Common myeloid progenitor, CD34-positive (primary cell): ENCODE results near the gene IFNG-AS1.

Experiments used
- CTCF ChIA-PET: fragments of 350-600 bp; sonication (Branson Sonifier 250); formaldehyde crosslinking; loops from one replicate; lab custom pipeline; 2021; ENCODE audit warnings: antibody characterized with exemption; lab: Charles Lee
- POLR2A ChIA-PET: fragments of 350-600 bp; sonication (Branson Sonifier 250); formaldehyde crosslinking; loops from one replicate; lab custom pipeline; 2021; ENCODE audit warnings: antibody characterized with exemption; lab: Charles Lee
- DNase-seq, 3 donors: peaks; one replicate each; pipeline versions ENCODE4 v3.0.0 to v3.0.0-alpha.2; 2013
- H3K27ac ChIP-seq, 2 experiments: 1 replicate in 1 of 2; 2 replicates in 1 of 2; pipeline ENCODE4 v1.7.0; 2013; ENCODE audit warnings: inconsistent platforms in 2 of 2, low read length in 2 of 2, mild to moderate bottlenecking in 2 of 2, low read depth in 1 of 2, moderate library complexity in 1 of 2; ENCODE audit not compliant: severe bottlenecking in 2 of 2, insufficient read depth in 1 of 2, poor library complexity in 1 of 2
- H3K27me3 ChIP-seq, 5 experiments: replicated peaks in 2 of 5; 1 replicate in 3 of 5; 2 replicates in 2 of 5; pipeline versions ENCODE4 v1.6.1 to v1.7.0; 2013; ENCODE audit warnings: low read length in 4 of 5, mild to moderate bottlenecking in 2 of 5, moderate library complexity in 2 of 5, inconsistent platforms in 1 of 5; ENCODE audit not compliant: insufficient read depth in 5 of 5, control insufficient read depth in 4 of 5
- H3K36me3 ChIP-seq, 4 experiments: 1 replicate in 2 of 4; 2 replicates in 2 of 4; pipeline versions ENCODE4 v1.6.1 to v1.7.0; 2013; ENCODE audit warnings: low read length in 3 of 4, control low read depth in 1 of 4, mild to moderate bottlenecking in 1 of 4; ENCODE audit not compliant: control insufficient read depth in 4 of 4, insufficient read depth in 4 of 4
- H3K4me1 ChIP-seq, 4 experiments: 1 replicate in 3 of 4; 2 replicates in 1 of 4; pipeline versions ENCODE4 v1.6.1 to v1.7.1; 2013; ENCODE audit warnings: low read length in 3 of 4, mild to moderate bottlenecking in 3 of 4, control low read depth in 1 of 4, inconsistent platforms in 1 of 4, moderate library complexity in 1 of 4; ENCODE audit not compliant: control insufficient read depth in 4 of 4, insufficient read depth in 4 of 4; ENCODE audit errors: control extremely low read depth in 1 of 4
- H3K4me3 ChIP-seq, 7 experiments: 1 replicate in 4 of 7; 2 replicates in 3 of 7; pipeline versions ENCODE4 v1.5.1 to v1.7.0; 2013; ENCODE audit warnings: mild to moderate bottlenecking in 7 of 7, low read length in 6 of 7, moderate library complexity in 6 of 7, inconsistent platforms in 2 of 7, low read depth in 2 of 7, control low read depth in 1 of 7; ENCODE audit not compliant: insufficient read depth in 4 of 7, control insufficient read depth in 1 of 7; ENCODE audit errors: extremely low read depth in 1 of 7
- H3K9me3 ChIP-seq, 5 experiments: 1 replicate in 4 of 5; 2 replicates in 1 of 5; pipeline versions ENCODE4 v1.6.1 to v1.7.1; 2013; ENCODE audit warnings: low read length in 4 of 5, mild to moderate bottlenecking in 2 of 5, inconsistent platforms in 1 of 5, low read depth in 1 of 5, moderate library complexity in 1 of 5; ENCODE audit not compliant: control insufficient read depth in 4 of 5, insufficient read depth in 2 of 5; ENCODE audit errors: control extremely low read depth in 1 of 5
- WGBS: methylation state at CpG from one replicate; pipeline ENCODE4 v1.1.5; 2013; ENCODE audit not compliant: insufficient coverage; 5-methylcytosine and 5-hydroxymethylcytosine counted together

Gene IFNG-AS1

GRCh38 chr12:67969134-67969802 lies 20.0 kb upstream of the IFNG-AS1 start:
- peaks cover 0 to 1% (median 0%) of the 10 kb centered on the region in 5 experiments for H3K27me3 ChIP-seq
- 92% methylated on average over 4 of the region's 4 CpGs for WGBS
- no peak overlapping the region for H3K4me3 ChIP-seq
- ChIA-PET CTCF (interaction anchor here (1.2 kb wide), 1 partner anchor 36 kb away, joined by 3 read pairs; no protein-coding TSS in a partner anchor), POLR2A (no interaction called here)
- H3K27ac ChIP-seq, result no peak overlapping the region
- no peaks in the 10 kb centered on the region for H3K9me3 ChIP-seq
- no peaks in the 10 kb centered on the region for H3K36me3 ChIP-seq
- DNase-seq, result no peak
- H3K4me1 ChIP-seq, result no peaks in the 10 kb centered on the region

DNA sequence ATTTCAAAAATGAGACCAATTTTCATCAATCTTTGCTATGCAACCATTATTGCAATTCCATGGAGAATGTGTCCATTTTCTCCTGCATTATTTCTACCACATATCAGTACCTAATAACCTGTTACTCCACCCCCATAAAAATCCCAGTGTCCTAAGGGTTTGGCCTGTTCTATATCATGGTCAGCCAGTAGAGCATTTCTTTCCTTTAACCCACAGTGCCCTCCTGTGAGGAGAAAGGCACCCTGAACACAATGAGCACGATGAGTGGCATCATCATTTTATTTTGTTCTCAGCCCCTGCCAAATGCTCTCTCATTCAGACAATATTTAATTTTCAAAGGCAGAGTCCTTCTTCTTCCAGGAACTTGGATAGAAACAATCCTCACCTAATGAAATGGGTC lies 11.6 kb upstream of the IFNG-AS1 start:
- H3K27me3 ChIP-seq, result no peaks in the 10 kb centered on the region
- H3K27ac ChIP-seq, result no peak overlapping the region
- H3K36me3 ChIP-seq, result no peaks in the 10 kb centered on the region
- WGBS, result 100% methylated on average over 1 of the region's 1 CpG
- ChIA-PET POLR2A (no interaction called here), CTCF (no interaction called here)
- no peak overlapping the region for H3K4me3 ChIP-seq
- H3K4me1 ChIP-seq, result no peaks in the 10 kb centered on the region
- H3K9me3 ChIP-seq, result peaks cover 0 to 10% (median 2%) of the 10 kb centered on the region in 5 experiments
- DNase-seq, result no peak

DNA sequence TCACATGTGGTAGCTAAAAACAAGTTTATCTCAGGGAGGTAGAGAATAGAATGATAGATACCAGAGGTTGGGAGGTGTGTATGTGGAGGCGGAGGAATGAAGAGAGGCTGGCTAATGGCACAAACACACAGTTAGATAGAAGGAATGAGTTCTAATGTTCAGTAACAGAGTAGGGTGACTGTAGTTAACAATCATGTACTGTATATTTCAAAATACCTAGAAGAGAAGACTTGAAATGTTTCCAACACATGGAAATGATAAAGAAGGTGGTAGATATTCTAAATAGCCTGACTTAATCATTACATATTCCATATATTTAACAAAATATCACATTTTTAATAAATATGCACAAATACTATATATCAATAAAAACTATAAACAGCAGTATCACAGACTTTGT lies 8.9 kb upstream of the IFNG-AS1 start:
- Histone ChIP-seq H3K4me1 (no peaks in the 10 kb centered on the region), H3K9me3 (peaks cover 0 to 10% (median 2%) of the 10 kb centered on the region in 5 experiments), H3K27ac (no peak overlapping the region), H3K27me3 (no peaks in the 10 kb centered on the region), H3K36me3 (no peaks in the 10 kb centered on the region), H3K4me3 (no peak overlapping the region)
- WGBS, result 80% methylated on average over 1 of the region's 1 CpG
- ChIA-PET CTCF (no interaction called here), POLR2A (no interaction called here)
- no peak for DNase-seq

DNA sequence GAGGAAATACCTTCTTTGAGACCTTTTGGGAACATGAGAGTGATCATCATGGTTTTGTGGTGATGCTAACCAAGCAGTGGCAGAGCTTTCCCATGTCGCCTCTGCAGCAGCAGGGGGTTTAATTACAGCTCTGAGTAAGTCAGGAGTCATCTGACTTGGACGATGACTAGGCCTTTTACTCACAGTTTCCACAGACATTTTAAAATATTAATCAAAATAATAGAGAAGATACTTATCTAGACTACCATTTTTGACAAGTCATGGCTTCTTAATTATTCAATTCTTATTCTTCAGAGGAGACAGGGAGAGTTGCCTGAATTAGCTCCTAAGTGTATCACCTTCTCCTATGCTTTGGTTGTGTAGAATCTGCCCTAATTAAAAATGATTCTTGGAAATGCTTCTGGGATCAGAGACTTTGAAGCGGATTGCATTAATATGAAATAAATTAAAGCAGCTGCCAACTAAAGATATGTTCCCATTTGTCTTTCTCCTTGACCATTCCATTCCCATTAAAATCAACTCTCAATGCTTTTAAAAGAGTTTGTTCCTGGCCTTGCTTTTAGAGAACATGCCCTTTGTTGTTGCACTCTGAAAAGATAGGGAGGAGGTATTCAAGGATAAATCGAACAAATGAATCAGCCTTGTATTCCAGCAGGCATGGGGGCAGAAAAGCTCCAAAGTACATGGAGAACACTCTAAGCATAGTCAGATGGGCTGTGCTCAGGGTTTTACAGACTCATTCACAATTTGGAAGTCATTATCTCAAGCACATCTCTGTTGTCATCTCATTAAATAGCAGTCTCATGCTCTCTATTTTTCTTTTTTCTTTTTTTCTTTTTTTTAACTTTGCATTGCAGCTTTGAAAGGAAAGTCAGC lies 7.7 kb upstream of the IFNG-AS1 start:
- Histone ChIP-seq H3K27me3 (no peaks in the 10 kb centered on the region), H3K27ac (no peak overlapping the region), H3K4me3 (no peak overlapping the region), H3K9me3 (peaks cover 0 to 10% (median 2%) of the 10 kb centered on the region in 5 experiments), H3K4me1 (no peaks in the 10 kb centered on the region), H3K36me3 (no peaks in the 10 kb centered on the region)
- DNase-seq, result no peak
- POLR2A ChIA-PET, result no interaction called here
- WGBS, result 83% methylated on average over 1 of the region's 4 CpGs
- CTCF ChIA-PET, result no interaction called here

DNA sequence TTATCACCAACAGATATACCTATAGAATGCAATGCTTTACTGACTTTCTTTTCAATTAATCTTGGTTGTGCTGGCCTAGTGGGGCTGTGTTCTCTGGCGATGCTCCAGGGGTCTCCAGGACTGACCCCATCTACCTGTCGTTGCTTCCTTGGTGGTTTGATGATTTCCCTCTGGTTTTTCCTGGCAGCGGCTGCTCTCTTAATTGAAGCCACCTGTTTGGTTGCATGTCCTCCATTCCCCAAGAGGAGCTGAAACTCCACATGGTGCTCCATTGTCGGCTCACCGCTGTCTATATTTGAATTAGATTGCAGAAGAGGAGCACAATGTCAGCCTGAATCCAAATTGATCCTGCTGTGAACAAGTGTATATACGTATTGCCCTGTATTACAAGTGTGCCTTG lies 7.1 kb upstream of the IFNG-AS1 start:
- no peak for DNase-seq
- no peak overlapping the region for H3K4me3 ChIP-seq
- no peaks in the 10 kb centered on the region for H3K27me3 ChIP-seq
- ChIA-PET POLR2A (no interaction called here), CTCF (no interaction called here)
- WGBS, result 94% methylated on average over 6 of the region's 6 CpGs
- peaks cover 0 to 6% (median 2%) of the 10 kb centered on the region in 5 experiments for H3K9me3 ChIP-seq
- no peak overlapping the region for H3K27ac ChIP-seq
- no peaks in the 10 kb centered on the region for H3K4me1 ChIP-seq
- no peaks in the 10 kb centered on the region for H3K36me3 ChIP-seq

- CTCF ChIA-PET, result no interaction called here
- H3K4me1 ChIP-seq, result peaks cover 7 to 19% (median 16%) of the 10 kb centered on the region in 4 experiments
- no peaks in the 10 kb centered on the region for H3K9me3 ChIP-seq
- no peak overlapping the region for H3K27ac ChIP-seq
- no peak for DNase-seq
- H3K27me3 ChIP-seq, result no peaks in the 10 kb centered on the region
- POLR2A ChIA-PET, result no interaction called here
- H3K36me3 ChIP-seq, result no peaks in the 10 kb centered on the region
- H3K4me3 ChIP-seq, result no peak overlapping the region
These were observed 2.6 kb upstream of the IFNG-AS1 start for GRCh38 chr12:67986632-67987031.

- Histone ChIP-seq H3K9me3 (no peaks in the 10 kb centered on the region), H3K27ac (no peak overlapping the region), H3K4me3 (no peak overlapping the region), H3K36me3 (no peaks in the 10 kb centered on the region), H3K4me1 (peaks cover 7 to 19% (median 16%) of the 10 kb centered on the region in 4 experiments), H3K27me3 (no peaks in the 10 kb centered on the region)
- DNase-seq, result no peak
- 100% methylated on average over 1 of the region's 1 CpG for WGBS
- ChIA-PET POLR2A (no interaction called here), CTCF (no interaction called here)
These were observed 636 bp upstream of the IFNG-AS1 start for GRCh38 chr12:67988601-67989021.
